Bronchial smooth muscle cell (primary cell): ENCODE measurements around the gene CRYZ. TPM values are rescaled to one million over a fixed set of nuclear protein-coding genes. Genes with fewer than 3 reads are reported as not detected.

Experiments used
- total RNA-seq: library from RNA; depleted of rRNA; stranded (reverse); fragments of >200 nt; gene quantifications from 2 replicates; pipeline ENCODE4 v1.2.1, GENCODE V29; 2014

The CRYZ gene
- 20.6 and 69.5 TPM in 2 replicates for total RNA-seq

GRCh38 chr1:74732960-74733603 lies at the start of gene CRYZ, which contains the start of gene TYW3:
CRYZ (minus strand) TSS chr1:74733050; CDS start chr1:74724821, 8,229 bp downstream.
TYW3 (plus strand) TSS chr1:74733152; CDS start chr1:74733245, 93 bp downstream.

GRCh38 chr1:74673351-74674111 lies 59.3 kb downstream of the CRYZ start, which contains the start of gene ERICH3:
ERICH3 (minus strand) TSS chr1:74673792; CDS start chr1:74673519, 273 bp downstream.

Other genes starting within 250 kb of the CRYZ start
- gene LRRC53, start 220.4 kb downstream of the CRYZ start, total RNA-seq, result not detected in 2 replicates
- under 0.01 TPM in 2 replicates for gene ERICH3, start 59.3 kb downstream of the CRYZ start, total RNA-seq
- gene TYW3, start 102 bp upstream of the CRYZ start, total RNA-seq, result 16.9 and 19.4 TPM in 2 replicates